Measurements from ENCODE around the gene DONSON.
"Not testable (repeated sequence)": the region's sequence is repeated elsewhere in the genome, so short reads cannot be mapped to it uniquely, and the experiment has no call there.

The DONSON gene, protein sequence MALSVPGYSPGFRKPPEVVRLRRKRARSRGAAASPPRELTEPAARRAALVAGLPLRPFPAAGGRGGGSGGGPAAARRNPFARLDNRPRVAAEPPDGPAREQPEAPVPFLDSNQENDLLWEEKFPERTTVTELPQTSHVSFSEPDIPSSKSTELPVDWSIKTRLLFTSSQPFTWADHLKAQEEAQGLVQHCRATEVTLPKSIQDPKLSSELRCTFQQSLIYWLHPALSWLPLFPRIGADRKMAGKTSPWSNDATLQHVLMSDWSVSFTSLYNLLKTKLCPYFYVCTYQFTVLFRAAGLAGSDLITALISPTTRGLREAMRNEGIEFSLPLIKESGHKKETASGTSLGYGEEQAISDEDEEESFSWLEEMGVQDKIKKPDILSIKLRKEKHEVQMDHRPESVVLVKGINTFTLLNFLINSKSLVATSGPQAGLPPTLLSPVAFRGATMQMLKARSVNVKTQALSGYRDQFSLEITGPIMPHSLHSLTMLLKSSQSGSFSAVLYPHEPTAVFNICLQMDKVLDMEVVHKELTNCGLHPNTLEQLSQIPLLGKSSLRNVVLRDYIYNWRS

GRCh38 chr21:33588485-33589335 lies at the start of gene DONSON:
TSS of gene DONSON (minus strand) at chr21:33588684. CDS start at chr21:33588641, 43 bp downstream.
- peak in 57 of 58 donors; percentile 25 to 90 (median 79) for DNase-seq

DNA sequence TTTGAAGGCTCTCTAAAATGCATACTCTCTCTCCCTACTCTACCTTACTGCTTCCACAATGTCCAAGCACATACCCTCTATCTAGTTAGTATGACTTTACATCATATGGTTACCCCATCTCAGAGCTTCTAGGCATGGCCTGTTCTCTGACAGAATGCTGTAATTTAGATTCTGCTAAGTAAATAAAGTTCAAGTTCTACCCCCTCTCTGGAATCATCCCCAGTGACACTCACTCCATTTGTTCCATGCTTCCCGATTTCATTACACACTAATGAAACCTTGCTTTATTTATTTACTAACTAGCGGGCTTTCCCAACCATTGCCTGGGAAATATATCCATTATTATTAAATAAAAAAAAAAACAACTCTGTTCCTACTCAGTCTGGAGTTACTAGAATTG lies 45.8 kb upstream of the DONSON start:
- DNase-seq: no peak

GRCh38 chr21:33626151-33626550 lies 37.7 kb upstream of the DONSON start:
- not testable (repeated sequence) for DNase-seq

- DNase-seq: no peak
Observed at GRCh38 chr21:33622253-33622652, 33.8 kb upstream of the DONSON start.

DNA sequence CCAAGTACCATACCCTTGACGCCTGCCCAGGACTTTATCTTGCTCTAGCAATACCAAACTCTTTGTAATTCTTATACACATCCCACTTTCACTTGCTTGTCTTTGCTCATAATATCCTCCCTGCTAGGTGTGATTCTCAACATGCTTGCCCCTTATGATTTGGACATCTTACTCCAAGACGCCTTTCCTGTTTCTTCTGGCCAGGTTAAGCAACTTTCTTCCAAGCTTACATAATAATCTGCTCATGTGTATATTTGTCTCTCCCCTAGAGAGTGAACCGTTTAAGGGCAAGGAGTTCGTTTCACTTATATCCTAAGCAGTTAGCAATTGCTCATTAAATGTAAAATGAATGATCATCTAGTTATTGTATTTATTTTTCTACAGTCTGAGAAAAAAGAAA lies 31.2 kb upstream of the DONSON start:
- no peak for DNase-seq

- DNase-seq: no peak
Observed at GRCh38 chr21:33618407-33618806, 29.9 kb upstream of the DONSON start.

DNA sequence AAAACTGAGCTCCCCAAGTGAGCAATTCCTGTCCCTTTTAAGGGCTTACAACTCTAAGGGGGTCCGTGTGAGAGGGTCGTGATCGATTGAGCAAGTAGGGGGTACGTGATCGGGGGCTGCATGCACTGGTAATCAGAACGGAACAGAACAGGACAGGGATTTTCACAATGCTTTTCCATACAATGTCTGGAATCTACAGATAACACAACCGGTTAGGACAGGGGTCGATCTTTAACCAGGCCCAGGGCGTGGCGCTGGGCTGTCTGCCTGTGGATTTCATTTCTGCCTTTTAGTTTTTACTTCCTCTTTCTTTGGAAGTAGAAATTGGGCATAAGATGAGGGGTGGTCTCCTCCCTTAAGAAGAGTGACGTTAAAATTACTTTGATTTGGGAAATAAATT lies 29.1 kb upstream of the DONSON start:
- DNase-seq: not testable (repeated sequence)

GRCh38 chr21:33611006-33611744 lies 22.7 kb upstream of the DONSON start:
- DNase-seq: no peak

- DNase-seq: no peak
Observed at GRCh38 chr21:33608559-33608958, 20.1 kb upstream of the DONSON start.

- no peak for DNase-seq
Observed at GRCh38 chr21:33598051-33598450, 9.6 kb upstream of the DONSON start.

DNA sequence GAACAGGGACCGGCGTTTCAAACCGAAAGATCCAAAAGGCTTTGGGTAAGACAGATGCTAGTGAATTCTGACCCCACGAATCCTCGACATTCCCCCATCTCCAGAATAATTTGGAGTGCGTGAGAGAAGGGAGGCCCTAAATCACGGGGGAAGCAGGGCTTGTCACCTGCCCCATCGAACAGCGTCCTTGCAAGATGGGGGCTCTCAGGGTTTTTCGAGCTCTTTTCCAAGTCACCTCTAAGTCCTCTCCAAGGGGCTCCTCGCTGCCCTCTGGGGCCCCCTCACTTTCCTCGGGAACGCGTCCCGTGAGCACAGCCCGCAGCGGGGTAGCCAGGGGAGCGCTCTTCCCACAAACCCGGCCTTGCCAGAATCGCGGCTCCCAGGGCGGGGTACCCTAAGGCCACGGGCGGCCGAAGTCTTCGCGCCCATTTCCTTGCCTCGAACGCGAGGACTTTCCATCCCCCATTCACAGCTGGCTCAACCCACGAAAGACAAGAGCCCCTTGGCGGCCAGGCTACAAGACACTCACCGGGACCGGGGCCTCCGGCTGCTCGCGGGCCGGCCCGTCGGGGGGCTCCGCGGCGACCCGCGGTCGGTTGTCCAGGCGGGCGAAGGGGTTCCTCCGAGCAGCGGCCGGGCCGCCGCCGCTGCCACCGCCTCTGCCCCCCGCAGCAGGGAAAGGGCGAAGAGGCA lies 546 bp downstream of the DONSON start:
- peak in 29 of 58 donors; percentile 8 to 59 (median 36) for DNase-seq

- no peak for DNase-seq
Observed at GRCh38 chr21:33586927-33587326, 1.6 kb downstream of the DONSON start.

DNA sequence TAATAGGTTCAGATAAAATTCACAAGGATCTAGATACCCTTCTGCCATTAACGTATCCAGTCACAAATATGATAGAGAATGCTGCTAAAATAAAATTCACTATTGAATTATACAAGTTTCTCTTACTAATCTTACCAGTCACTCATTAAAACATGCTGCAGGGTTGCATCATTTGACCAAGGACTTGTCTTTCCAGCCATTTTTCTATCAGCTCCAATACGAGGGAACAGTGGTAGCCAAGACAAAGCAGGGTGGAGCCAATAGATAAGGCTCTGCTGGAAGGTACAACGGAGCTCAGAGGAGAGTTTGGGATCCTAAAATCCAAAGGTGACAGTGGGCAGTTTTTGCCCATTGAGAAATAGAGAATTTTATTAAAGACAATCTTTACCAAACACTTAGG lies 4.0 kb downstream of the DONSON start:
- DNase-seq: no peak

DNA sequence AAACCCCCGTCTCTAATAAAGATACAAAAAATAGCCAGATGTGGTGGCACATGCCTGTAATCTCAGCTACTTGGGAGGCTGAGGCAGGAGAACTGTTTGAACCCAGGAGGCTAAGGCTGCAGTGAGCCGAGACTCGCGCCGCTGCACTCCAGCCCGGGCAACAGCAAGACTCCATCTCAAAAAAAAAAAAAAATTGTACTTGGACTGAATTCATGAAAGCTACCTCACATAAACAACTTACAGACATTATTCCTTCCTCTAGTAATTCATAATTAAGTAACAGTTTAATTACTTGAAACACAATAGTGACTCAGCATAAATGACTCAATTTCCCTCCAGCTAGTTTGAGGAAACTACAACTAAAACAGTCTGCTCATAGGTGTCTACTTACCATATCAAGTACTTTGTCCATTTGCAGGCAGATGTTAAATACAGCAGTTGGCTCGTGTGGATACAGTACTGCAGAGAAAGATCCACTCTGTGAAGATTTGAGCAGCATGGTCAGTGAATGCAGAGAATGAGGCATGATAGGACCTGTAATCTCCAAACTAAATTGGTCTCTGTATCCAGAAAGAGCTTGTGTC lies 9.4 kb downstream of the DONSON start:
- no peak for DNase-seq

DNA sequence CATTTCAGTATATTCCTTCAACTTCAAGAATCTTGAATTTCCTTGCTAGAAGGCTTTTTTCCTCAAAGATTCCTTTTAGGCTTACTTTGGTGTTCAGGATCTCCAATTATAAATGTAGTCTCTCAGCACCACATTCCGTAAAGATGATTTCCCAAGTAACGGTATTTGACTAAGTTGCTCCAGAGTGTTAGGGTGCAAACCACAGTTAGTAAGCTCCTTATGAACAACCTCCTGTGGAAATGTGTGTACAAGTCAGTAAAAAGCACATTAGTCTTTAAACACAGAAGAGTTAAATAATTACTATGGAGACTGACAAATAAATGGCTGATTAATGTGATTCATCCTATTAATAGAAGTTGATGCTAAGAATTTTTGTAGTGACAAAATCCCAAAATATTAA lies 10.3 kb downstream of the DONSON start:
- no peak for DNase-seq

DNA sequence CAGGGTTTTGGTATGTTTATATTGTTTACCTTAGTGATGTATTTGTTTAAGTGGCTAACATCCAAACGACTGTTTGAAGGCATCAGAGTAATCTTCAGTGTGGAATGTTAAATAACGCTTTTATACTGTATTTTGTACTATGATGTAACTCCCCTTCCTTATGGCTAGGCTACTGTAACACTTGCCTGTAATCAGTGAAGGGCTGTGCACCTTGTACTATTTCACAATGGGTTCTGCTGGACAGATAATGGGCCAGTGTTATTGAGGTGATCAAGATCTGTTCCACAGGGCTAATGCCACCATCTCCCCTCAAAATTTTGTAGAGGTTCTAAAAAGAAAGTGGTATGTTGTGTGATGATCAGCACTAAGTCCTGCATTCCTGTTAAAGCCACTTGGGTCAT lies 11.7 kb downstream of the DONSON start:
- DNase-seq: not testable (repeated sequence)

- no peak for DNase-seq
Observed at GRCh38 chr21:33572350-33572749, 16.1 kb downstream of the DONSON start.

- DNase-seq: no peak
Observed at GRCh38 chr21:33569991-33570390, 18.5 kb downstream of the DONSON start.

DNA sequence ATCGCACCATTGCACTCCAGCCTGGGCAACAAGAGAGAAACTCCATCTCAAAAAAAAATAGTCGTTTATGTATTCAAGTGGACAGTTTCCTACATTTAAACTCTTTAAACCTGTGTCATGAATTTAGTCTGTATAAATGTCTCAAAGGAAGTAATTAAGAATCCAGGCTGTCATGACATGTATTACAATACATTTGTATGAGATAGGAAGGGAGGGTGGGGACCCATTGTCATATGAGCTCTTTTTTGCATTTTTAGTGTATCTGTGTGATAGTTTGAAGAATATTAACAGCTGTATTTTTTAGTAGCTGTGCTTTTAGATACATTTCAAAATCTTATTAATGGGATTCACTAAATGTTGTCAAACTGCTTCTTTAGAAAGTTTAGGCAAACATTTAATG lies 20.0 kb downstream of the DONSON start:
- no peak for DNase-seq

- DNase-seq: no peak
Observed at GRCh38 chr21:33567914-33568313, 20.6 kb downstream of the DONSON start.

All from anterior cingulate cortex (tissue), 58 donors.